ENCODE results near the gene BUD23. TPM values are rescaled to one million over a fixed set of nuclear protein-coding genes. Genes with fewer than 3 reads are reported as not detected.

The BUD23 gene
- total RNA-seq, 2 experiments from 2014 or later = 108 TPM

DNA sequence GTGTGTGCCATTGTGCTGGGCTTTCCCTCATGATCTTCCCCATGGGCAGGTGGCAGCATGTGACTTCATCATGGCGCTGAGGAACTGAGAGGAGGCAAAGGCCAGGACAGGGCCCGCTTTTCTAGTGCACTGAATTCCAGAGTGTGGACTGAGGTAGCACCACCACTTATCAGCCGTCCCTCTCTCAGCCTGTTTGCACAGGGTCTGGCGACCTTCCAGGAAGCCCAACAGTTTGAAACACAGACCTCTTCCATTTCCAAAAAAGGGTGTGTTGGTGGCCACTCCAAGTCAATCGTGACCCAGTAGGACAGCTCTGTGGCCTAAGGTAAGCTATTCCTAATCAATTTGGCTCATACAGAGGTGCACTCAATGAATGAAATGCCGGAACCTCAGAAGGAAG is 4.5 kb upstream of the BUD23 start:
- Mint-ChIP-seq H3K27me3 (no peaks in the 10 kb centered on the region), H3K36me3 (ENCODE audit: low read depth) (peaks cover 34% of the 10 kb centered on the region), H3K4me3 (no peak overlapping the region), H3K4me1 (ENCODE audit: low read depth) (peaks cover 32% of the 10 kb centered on the region), H3K9me3 (peaks cover 2% of the 10 kb centered on the region), H3K27ac (peak overlapping the region; percentile 6)
- intact Hi-C loops (cut with micrococcal nuclease) = no loop called here
- CTCF ChIA-PET = interaction anchor here (2.1 to 2.6 kb wide), 2 partner anchors 11 to 72 kb away, joined by 9 to 10 read pairs; no protein-coding TSS in a partner anchor
- ATAC-seq (no peak), DNase-seq (no peak)
- TF ChIP-seq, protein P1, sequence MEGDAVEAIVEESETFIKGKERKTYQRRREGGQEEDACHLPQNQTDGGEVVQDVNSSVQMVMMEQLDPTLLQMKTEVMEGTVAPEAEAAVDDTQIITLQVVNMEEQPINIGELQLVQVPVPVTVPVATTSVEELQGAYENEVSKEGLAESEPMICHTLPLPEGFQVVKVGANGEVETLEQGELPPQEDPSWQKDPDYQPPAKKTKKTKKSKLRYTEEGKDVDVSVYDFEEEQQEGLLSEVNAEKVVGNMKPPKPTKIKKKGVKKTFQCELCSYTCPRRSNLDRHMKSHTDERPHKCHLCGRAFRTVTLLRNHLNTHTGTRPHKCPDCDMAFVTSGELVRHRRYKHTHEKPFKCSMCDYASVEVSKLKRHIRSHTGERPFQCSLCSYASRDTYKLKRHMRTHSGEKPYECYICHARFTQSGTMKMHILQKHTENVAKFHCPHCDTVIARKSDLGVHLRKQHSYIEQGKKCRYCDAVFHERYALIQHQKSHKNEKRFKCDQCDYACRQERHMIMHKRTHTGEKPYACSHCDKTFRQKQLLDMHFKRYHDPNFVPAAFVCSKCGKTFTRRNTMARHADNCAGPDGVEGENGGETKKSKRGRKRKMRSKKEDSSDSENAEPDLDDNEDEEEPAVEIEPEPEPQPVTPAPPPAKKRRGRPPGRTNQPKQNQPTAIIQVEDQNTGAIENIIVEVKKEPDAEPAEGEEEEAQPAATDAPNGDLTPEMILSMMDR (IDR thresholded peaks at IDR 0.05) = no peak
- POLR2A ChIA-PET = no interaction called here

DNA sequence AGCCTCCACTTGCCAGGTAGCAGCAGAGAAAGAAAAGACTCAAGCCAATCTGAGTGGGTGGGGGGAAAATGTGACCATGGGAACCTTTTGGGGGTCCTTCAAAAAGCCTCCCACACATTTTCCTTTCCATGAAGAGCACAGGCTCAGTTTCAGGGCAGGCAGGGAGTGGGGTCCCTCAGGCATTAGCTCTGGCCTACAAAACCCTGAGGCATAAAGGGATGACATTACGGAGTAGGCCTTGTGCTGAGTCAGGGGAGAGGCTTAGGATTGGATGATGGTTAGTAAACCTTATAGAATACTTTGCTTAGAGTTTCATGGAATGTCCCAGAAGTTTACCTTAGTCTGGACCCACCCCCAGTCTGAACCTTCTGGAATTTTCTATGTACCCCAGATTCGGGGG is 3.7 kb upstream of the BUD23 start:
- ATAC-seq (no peak), DNase-seq (no peak)
- CTCF ChIA-PET = interaction anchor here (0.8 to 2.6 kb wide), 3 partner anchors 12 to 73 kb away, joined by 3 to 10 read pairs (median 4); partner anchors contain the start of gene VPS37D
- no peaks in the 10 kb centered on the region for H3K27me3 Mint-ChIP-seq
- TF ChIP-seq, protein P1 (IDR thresholded peaks at IDR 0.05) = no peak
- H3K9me3 Mint-ChIP-seq = peaks cover 2% of the 10 kb centered on the region
- peaks cover 35% of the 10 kb centered on the region for H3K4me1 Mint-ChIP-seq (ENCODE audit: low read depth)
- H3K36me3 Mint-ChIP-seq (ENCODE audit: low read depth) = peaks cover 37% of the 10 kb centered on the region
- intact Hi-C loops (cut with micrococcal nuclease) = loop anchor here (5.0 kb wide), 1 partner anchor 38 kb away; the partner anchor contains the start of gene STX1A
- H3K27ac Mint-ChIP-seq = peak overlapping the region; percentile 42
- POLR2A ChIA-PET = no interaction called here
- H3K4me3 Mint-ChIP-seq = no peak overlapping the region

DNA sequence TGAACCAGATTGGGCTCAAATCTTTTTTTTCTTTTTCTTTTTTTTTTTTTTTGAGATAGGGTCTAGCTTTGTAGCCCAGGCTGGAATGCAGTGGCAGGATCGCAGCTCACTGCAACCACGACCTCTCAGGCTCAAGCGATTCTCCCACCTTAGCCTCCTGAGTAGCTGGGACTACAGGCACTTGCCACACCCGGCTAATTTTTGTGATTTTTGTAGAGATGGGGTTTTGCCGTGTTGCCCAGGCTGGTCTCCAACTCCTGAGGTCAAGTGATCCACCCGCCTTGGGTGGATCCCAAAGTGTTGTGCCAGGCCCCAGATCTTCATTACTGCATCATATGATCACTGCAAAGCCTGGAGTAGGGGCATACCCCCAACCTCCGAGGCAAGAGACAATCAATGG is 2.9 kb upstream of the BUD23 start:
- CTCF ChIA-PET = interaction anchor here (1.0 kb wide), 1 partner anchor 13 kb away, joined by 4 read pairs; the partner anchor contains the start of gene VPS37D
- ATAC-seq = no peak

DNA sequence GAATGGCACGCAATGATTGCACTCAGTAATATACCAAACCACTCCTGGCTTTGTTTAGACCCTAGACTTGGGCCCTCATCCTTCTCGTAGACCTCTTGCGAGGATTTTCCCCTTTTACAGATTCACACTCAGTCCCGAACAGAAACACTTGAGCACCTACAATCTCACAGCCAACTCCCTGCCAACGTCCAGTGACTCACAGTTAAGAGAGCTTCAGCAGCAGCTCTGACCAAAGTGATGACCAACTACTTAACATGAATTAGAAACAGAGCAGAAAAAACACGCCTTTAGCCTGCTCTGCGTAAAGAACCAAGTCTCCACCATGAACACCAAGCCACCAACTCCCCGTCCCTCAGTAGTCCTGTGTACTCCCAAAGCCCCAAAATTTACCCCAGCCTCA is 2.4 kb upstream of the BUD23 start:
- ATAC-seq (no peak), DNase-seq (no peak)
- H3K27me3 Mint-ChIP-seq = no peaks in the 10 kb centered on the region
- H3K36me3 Mint-ChIP-seq (ENCODE audit: low read depth) = peaks cover 38% of the 10 kb centered on the region
- ChIA-PET CTCF (interaction anchor here (1.0 kb wide), 1 partner anchor 13 kb away, joined by 4 read pairs; the partner anchor contains the start of gene VPS37D), POLR2A (interaction anchor here (0.5 kb wide), 1 partner anchor 59 kb away, joined by 3 read pairs; no protein-coding TSS in a partner anchor)
- TF ChIP-seq, protein P1 (IDR thresholded peaks at IDR 0.05) = no peak
- H3K4me1 Mint-ChIP-seq (ENCODE audit: low read depth) = peaks cover 38% of the 10 kb centered on the region
- intact Hi-C loops (cut with micrococcal nuclease) = loop anchor here (5.0 kb wide), 1 partner anchor 36 kb away; the partner anchor contains the start of gene STX1A
- peak overlapping the region; percentile 97 for H3K4me3 Mint-ChIP-seq
- no peak overlapping the region for H3K27ac Mint-ChIP-seq
- H3K9me3 Mint-ChIP-seq = peaks cover 2% of the 10 kb centered on the region

More for the DNA sequence above, 2.9 kb upstream of the BUD23 start:
- H3K27me3 Mint-ChIP-seq = no peaks in the 10 kb centered on the region
- intact Hi-C loops (cut with micrococcal nuclease) = loop anchor here (5.0 kb wide), 1 partner anchor 37 kb away; the partner anchor contains the start of gene STX1A
- peaks cover 2% of the 10 kb centered on the region for H3K9me3 Mint-ChIP-seq
- POLR2A ChIA-PET = no interaction called here
- H3K4me1 Mint-ChIP-seq (ENCODE audit: low read depth) = peaks cover 37% of the 10 kb centered on the region
- DNase-seq = no peak
- TF ChIP-seq, protein P1 (IDR thresholded peaks at IDR 0.05) = no peak
- H3K4me3 Mint-ChIP-seq = no peak overlapping the region
- H3K27ac Mint-ChIP-seq = no peak overlapping the region
- peaks cover 37% of the 10 kb centered on the region for H3K36me3 Mint-ChIP-seq (ENCODE audit: low read depth)

DNA sequence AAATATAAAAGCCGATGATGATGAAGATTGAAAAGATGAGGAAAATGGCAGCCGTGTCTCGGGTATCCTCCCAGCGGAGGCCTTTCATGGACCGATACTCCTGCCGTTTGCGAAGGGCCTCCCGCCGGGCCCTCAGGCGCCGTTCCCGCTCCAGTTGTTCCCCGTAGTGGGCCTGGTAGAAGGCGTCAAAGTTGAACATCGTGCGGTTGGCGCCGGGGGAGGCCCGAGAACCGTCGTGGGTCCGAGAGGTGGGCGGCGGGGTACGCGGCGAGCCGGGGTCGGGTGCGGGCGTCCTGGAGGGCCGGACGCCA is 697 bp upstream of the BUD23 start:
- Mint-ChIP-seq H3K27me3 (no peaks in the 10 kb centered on the region), H3K27ac (peak overlapping the region; percentile 92), H3K9me3 (peaks cover 2% of the 10 kb centered on the region), H3K36me3 (ENCODE audit: low read depth) (peaks cover 49% of the 10 kb centered on the region), H3K4me1 (ENCODE audit: low read depth) (peaks cover 45% of the 10 kb centered on the region), H3K4me3 (peak overlapping the region; percentile 97)
- TF ChIP-seq, protein P1 (IDR thresholded peaks at IDR 0.05) = no peak
- CTCF ChIA-PET = no interaction called here
- POLR2A ChIA-PET = no interaction called here
- no peak for ATAC-seq
- no peak for DNase-seq
- intact Hi-C loops (cut with micrococcal nuclease) = loop anchor here (5.0 kb wide), 1 partner anchor 35 kb away; the partner anchor contains the start of gene STX1A

Measured in activated CD8-positive, alpha-beta T cell treated with anti-CD3 and anti-CD28 coated beads for 36 hours (primary cell).